Nephron progenitor cell (in vitro differentiated cells): ENCODE data around the gene FECH.

Experiments used
- DNase-seq: peaks from one replicate; pipeline ENCODE4 v3.0.0; 2021
- H3K27ac Mint-ChIP-seq: 2 replicates; pipeline ENCODE4 v1.8.0; 2021; ENCODE audit warnings: mild to moderate bottlenecking, moderate library complexity, mixed read lengths
- H3K27me3 Mint-ChIP-seq: 2 replicates; pipeline ENCODE4 v1.8.0; 2021; ENCODE audit warnings: mild to moderate bottlenecking, low read depth, mixed read lengths; ENCODE audit not compliant: poor library complexity
- H3K36me3 Mint-ChIP-seq: 2 replicates; pipeline ENCODE4 v1.8.0; 2021; ENCODE audit warnings: low read depth, mixed read lengths
- H3K4me1 Mint-ChIP-seq: 2 replicates; pipeline ENCODE4 v1.8.0; 2021; ENCODE audit warnings: mixed read lengths
- H3K4me3 Mint-ChIP-seq: 2 replicates; pipeline ENCODE4 v1.8.0; 2021; ENCODE audit warnings: mild to moderate bottlenecking, moderate library complexity, mixed read lengths
- H3K9me3 Mint-ChIP-seq: 2 replicates; pipeline ENCODE4 v1.8.0; 2021; ENCODE audit warnings: mild to moderate bottlenecking, moderate library complexity, mixed read lengths
- CTCF ChIP-seq: fragments of 200-600 bp; sonication (generic); IDR thresholded peaks from 2 replicates; pipeline ENCODE4 v1.5.0; 2021; ENCODE audit warnings: antibody characterized with exemption

FECH gene

GRCh38 chr18:57542812-57543427 lies 43.6 kb downstream of the FECH start:
- H3K36me3 Mint-ChIP-seq, result no peaks in the 10 kb centered on the region
- no peak for TF ChIP-seq CTCF
- no peak overlapping the region for H3K27ac Mint-ChIP-seq
- peaks cover 15% of the 10 kb centered on the region for H3K4me1 Mint-ChIP-seq
- peak; percentile 23 for DNase-seq
- peaks cover 66% of the 10 kb centered on the region for H3K27me3 Mint-ChIP-seq
- H3K4me3 Mint-ChIP-seq, result no peak overlapping the region
- no peaks in the 10 kb centered on the region for H3K9me3 Mint-ChIP-seq

GRCh38 chr18:57542126-57542525 lies 44.4 kb downstream of the FECH start:
- DNase-seq, result no peak
- Mint-ChIP-seq H3K4me3 (no peak overlapping the region), H3K27ac (no peak overlapping the region), H3K9me3 (no peaks in the 10 kb centered on the region), H3K27me3 (peaks cover 69% of the 10 kb centered on the region), H3K4me1 (peaks cover 15% of the 10 kb centered on the region), H3K36me3 (no peaks in the 10 kb centered on the region)
- TF ChIP-seq CTCF, result no peak

- H3K27ac Mint-ChIP-seq, result no peak overlapping the region
- no peak for TF ChIP-seq CTCF
- no peaks in the 10 kb centered on the region for H3K9me3 Mint-ChIP-seq
- H3K36me3 Mint-ChIP-seq, result no peaks in the 10 kb centered on the region
- H3K27me3 Mint-ChIP-seq, result peaks cover 68% of the 10 kb centered on the region
- peaks cover 33% of the 10 kb centered on the region for H3K4me1 Mint-ChIP-seq
- no peak overlapping the region for H3K4me3 Mint-ChIP-seq
- DNase-seq, result no peak
Measured at GRCh38 chr18:57539702-57540101, 46.8 kb downstream of the FECH start.

GRCh38 chr18:57538614-57539013 lies 47.9 kb downstream of the FECH start:
- no peaks in the 10 kb centered on the region for H3K36me3 Mint-ChIP-seq
- TF ChIP-seq CTCF, result no peak
- H3K4me1 Mint-ChIP-seq, result peaks cover 44% of the 10 kb centered on the region
- H3K4me3 Mint-ChIP-seq, result no peak overlapping the region
- H3K9me3 Mint-ChIP-seq, result no peaks in the 10 kb centered on the region
- H3K27ac Mint-ChIP-seq, result no peak overlapping the region
- peaks cover 68% of the 10 kb centered on the region for H3K27me3 Mint-ChIP-seq
- no peak for DNase-seq

GRCh38 chr18:57534511-57534909 lies 52.0 kb downstream of the FECH start:
- no peak for TF ChIP-seq CTCF
- no peaks in the 10 kb centered on the region for H3K9me3 Mint-ChIP-seq
- peaks cover 58% of the 10 kb centered on the region for H3K4me1 Mint-ChIP-seq
- peak overlapping the region; percentile 96 for H3K27ac Mint-ChIP-seq
- peaks cover 65% of the 10 kb centered on the region for H3K27me3 Mint-ChIP-seq
- peak; percentile 39 for DNase-seq
- H3K36me3 Mint-ChIP-seq, result no peaks in the 10 kb centered on the region
- H3K4me3 Mint-ChIP-seq, result no peak overlapping the region

- H3K36me3 Mint-ChIP-seq, result no peaks in the 10 kb centered on the region
- H3K27me3 Mint-ChIP-seq, result peaks cover 65% of the 10 kb centered on the region
- H3K9me3 Mint-ChIP-seq, result no peaks in the 10 kb centered on the region
- H3K27ac Mint-ChIP-seq, result peak overlapping the region; percentile 96
- H3K4me1 Mint-ChIP-seq, result peaks cover 58% of the 10 kb centered on the region
- H3K4me3 Mint-ChIP-seq, result peak overlapping the region; percentile 26
- TF ChIP-seq CTCF, result no peak
- DNase-seq, result peak; percentile 49
Measured at GRCh38 chr18:57533868-57534510, 52.5 kb downstream of the FECH start.
